Measurements from ENCODE around the gene MFAP4. TPM values are rescaled to one million over a fixed set of nuclear protein-coding genes. Genes with fewer than 3 reads are reported as not detected.

Gene MFAP4
- polyA plus RNA-seq, 1 donor from 2014 or later: not detected

DNA sequence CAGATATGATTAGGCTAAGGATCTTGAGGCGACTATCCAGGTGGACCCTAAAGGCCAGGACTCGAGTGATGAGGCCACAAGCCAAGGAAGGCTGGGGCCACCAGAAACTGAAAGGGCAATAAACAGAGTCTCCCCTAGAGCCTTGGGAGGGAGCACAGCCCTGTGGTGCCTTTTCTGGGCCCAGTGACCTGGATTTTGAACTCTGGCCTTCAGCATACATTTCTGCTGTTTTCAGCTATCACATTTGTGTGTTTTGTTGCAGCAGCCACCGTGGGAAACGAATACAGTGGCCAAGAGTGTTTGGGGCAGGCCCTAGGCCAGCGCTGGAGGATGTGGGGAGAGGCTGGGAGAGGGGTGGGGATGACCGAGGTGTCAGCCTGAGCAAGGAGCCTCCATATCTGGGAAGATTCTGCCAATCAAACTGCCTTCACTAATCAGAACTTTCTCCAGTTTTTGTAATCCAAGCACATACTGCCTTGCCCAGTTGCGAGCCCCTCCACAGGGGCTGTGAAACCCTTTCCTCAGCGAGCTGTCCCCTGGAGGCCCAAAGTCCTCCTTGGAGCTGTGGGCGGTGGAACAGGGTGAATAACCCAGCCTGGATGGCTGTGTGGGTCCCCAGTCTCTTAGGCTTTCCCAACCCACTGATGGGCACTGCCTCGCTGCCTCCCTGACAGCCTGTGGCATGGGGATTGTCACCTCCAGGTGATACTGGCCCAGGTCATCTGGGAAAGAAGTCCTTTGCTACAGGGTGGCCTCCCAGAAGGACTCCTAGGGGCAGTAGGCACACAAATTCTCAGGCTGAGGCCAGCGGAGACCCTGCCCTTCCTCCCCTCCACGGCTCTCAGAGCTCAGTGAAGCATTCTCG is 41.3 kb downstream of the MFAP4 start:
- Histone ChIP-seq H2AFZ (ENCODE audit: low read depth, low read length) (no peak overlapping the region), H3K36me3 (ENCODE audit: insufficient read depth, low read length) (no peaks in the 10 kb centered on the region), H3K9me3 (ENCODE audit: low read length) (no peaks in the 10 kb centered on the region), H3K9me2 (ENCODE audit: insufficient read depth, low read length) (no peaks in the 10 kb centered on the region), H3F3A (ENCODE audit: insufficient read depth, low read length, poor library complexity, severe bottlenecking) (no peaks in the 10 kb centered on the region), H3K27me3 (ENCODE audit: insufficient read depth, low read depth, low read length) (no peaks in the 10 kb centered on the region), H3K9ac (ENCODE audit: low read length) (no peak overlapping the region), H3K4me3 (ENCODE audit: low read length) (no peak overlapping the region), H3K4me2 (ENCODE audit: low read length) (no peak overlapping the region), H3K79me2 (replicated peaks; ENCODE audit: insufficient read depth, low read length) (no peaks in the 10 kb centered on the region), H3K27ac (ENCODE audit: low read length) (no peak overlapping the region), H4K20me1 (ENCODE audit: insufficient read depth) (no peaks in the 10 kb centered on the region)
- peak; percentile 4 for TF ChIP-seq POLR2AphosphoS5 (IDR thresholded peaks at IDR 0.05)
- TF ChIP-seq TAF1 (IDR thresholded peaks at IDR 0.05; ENCODE audit: low read depth): no peak

DNA sequence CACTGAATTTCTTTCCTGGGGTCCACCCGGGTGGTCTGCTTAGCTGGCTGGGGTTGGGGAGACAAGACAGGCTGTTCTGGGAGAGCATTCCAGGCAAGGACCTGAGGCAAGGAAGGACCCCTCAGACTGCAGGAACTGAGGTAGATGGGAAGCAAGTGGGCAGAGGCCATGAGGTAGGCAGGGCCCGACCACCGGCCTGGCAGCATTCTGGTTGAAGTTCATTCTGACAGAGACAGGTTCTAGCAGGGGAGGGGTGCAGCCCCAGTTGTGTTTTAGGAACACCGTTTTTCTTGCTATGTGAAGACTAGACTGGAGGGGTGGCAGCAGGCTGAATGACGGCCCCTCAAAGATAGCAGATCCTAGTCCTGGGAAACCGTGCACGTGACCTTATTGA is 41.9 kb downstream of the MFAP4 start:
- Histone ChIP-seq H3K27me3 (ENCODE audit: insufficient read depth, low read depth, low read length) (no peaks in the 10 kb centered on the region), H3K9me2 (ENCODE audit: insufficient read depth, low read length) (no peaks in the 10 kb centered on the region), H3K9me3 (ENCODE audit: low read length) (no peaks in the 10 kb centered on the region), H3F3A (ENCODE audit: insufficient read depth, low read length, poor library complexity, severe bottlenecking) (no peaks in the 10 kb centered on the region), H3K9ac (ENCODE audit: low read length) (no peak overlapping the region), H3K79me2 (replicated peaks; ENCODE audit: insufficient read depth, low read length) (no peaks in the 10 kb centered on the region), H3K36me3 (ENCODE audit: insufficient read depth, low read length) (no peaks in the 10 kb centered on the region), H4K20me1 (ENCODE audit: insufficient read depth) (no peaks in the 10 kb centered on the region), H3K27ac (ENCODE audit: low read length) (no peak overlapping the region), H3K4me2 (ENCODE audit: low read length) (no peak overlapping the region), H3K4me3 (ENCODE audit: low read length) (no peak overlapping the region), H2AFZ (ENCODE audit: low read depth, low read length) (no peak overlapping the region)
- TF ChIP-seq, protein P1, sequence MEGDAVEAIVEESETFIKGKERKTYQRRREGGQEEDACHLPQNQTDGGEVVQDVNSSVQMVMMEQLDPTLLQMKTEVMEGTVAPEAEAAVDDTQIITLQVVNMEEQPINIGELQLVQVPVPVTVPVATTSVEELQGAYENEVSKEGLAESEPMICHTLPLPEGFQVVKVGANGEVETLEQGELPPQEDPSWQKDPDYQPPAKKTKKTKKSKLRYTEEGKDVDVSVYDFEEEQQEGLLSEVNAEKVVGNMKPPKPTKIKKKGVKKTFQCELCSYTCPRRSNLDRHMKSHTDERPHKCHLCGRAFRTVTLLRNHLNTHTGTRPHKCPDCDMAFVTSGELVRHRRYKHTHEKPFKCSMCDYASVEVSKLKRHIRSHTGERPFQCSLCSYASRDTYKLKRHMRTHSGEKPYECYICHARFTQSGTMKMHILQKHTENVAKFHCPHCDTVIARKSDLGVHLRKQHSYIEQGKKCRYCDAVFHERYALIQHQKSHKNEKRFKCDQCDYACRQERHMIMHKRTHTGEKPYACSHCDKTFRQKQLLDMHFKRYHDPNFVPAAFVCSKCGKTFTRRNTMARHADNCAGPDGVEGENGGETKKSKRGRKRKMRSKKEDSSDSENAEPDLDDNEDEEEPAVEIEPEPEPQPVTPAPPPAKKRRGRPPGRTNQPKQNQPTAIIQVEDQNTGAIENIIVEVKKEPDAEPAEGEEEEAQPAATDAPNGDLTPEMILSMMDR (IDR thresholded peaks at IDR 0.05; ENCODE audit: poor library complexity, severe bottlenecking): no peak
- TF ChIP-seq SMC3 (conservative IDR thresholded peaks at IDR 0.05; ENCODE audit: poor library complexity) (no peak), TAF1 (IDR thresholded peaks at IDR 0.05; ENCODE audit: low read depth) (no peak), EP300 (conservative IDR thresholded peaks at IDR 0.05; ENCODE audit: poor library complexity, severe bottlenecking) (no peak), EZH2 (IDR thresholded peaks at IDR 0.05; ENCODE audit: borderline replicate concordance, insufficient read depth, low read length, poor library complexity, severe bottlenecking) (no peak), RAD21 (conservative IDR thresholded peaks at IDR 0.05) (no peak), POLR2AphosphoS5 (IDR thresholded peaks at IDR 0.05) (no peak), MXI1 (conservative IDR thresholded peaks at IDR 0.05; ENCODE audit: poor library complexity, severe bottlenecking) (no peak)
- TF ChIP-seq, protein P2, sequence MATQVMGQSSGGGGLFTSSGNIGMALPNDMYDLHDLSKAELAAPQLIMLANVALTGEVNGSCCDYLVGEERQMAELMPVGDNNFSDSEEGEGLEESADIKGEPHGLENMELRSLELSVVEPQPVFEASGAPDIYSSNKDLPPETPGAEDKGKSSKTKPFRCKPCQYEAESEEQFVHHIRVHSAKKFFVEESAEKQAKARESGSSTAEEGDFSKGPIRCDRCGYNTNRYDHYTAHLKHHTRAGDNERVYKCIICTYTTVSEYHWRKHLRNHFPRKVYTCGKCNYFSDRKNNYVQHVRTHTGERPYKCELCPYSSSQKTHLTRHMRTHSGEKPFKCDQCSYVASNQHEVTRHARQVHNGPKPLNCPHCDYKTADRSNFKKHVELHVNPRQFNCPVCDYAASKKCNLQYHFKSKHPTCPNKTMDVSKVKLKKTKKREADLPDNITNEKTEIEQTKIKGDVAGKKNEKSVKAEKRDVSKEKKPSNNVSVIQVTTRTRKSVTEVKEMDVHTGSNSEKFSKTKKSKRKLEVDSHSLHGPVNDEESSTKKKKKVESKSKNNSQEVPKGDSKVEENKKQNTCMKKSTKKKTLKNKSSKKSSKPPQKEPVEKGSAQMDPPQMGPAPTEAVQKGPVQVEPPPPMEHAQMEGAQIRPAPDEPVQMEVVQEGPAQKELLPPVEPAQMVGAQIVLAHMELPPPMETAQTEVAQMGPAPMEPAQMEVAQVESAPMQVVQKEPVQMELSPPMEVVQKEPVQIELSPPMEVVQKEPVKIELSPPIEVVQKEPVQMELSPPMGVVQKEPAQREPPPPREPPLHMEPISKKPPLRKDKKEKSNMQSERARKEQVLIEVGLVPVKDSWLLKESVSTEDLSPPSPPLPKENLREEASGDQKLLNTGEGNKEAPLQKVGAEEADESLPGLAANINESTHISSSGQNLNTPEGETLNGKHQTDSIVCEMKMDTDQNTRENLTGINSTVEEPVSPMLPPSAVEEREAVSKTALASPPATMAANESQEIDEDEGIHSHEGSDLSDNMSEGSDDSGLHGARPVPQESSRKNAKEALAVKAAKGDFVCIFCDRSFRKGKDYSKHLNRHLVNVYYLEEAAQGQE (IDR thresholded peaks at IDR 0.05; ENCODE audit: borderline replicate concordance): no peak

Data from neural cell (in vitro differentiated cells).